Measurements from ENCODE around the gene CREB3L2.

GRCh38 chr7:137881607-137882260 lies 120.2 kb downstream of the CREB3L2 start:
- no peak for TF ChIP-seq CTCF (IDR thresholded peaks at IDR 0.05)
- TF ChIP-seq ZFX (IDR thresholded peaks at IDR 0.05; ENCODE audit: borderline replicate concordance), result no peak
